K562 (cell line): ENCODE results near the gene GFOD1. TPM values are rescaled to one million over a fixed set of nuclear protein-coding genes. Genes with fewer than 3 reads are reported as not detected.

ENCODE experiments used
- ATAC-seq: fragments of 200-7000 bp; cut with Tn5 transposase; 3 replicates; pipeline ENCODE4 v1.9.1; 2020; ENCODE audit warnings: moderate library complexity
- BruUV-seq: library from RNA; stranded (reverse); fragments of 400-500 nt; replicated peaks from 2 replicates; lab custom pipeline; 2021; lab: Mats Ljungman, UMichigan
- CTCF ChIA-PET: fragments of 300-600 bp; formaldehyde crosslinking; extraction: SDS; loops from one replicate; lab custom pipeline; 2021; ENCODE audit warnings: low intra/inter-chr PET ratio; lab: Yijun Ruan, JAX
- POLR2A ChIA-PET: fragments of 300-600, 350-650 bp; sonication (Branson Sonifier 250); formaldehyde crosslinking; extraction: SDS; loops from one replicate; lab custom pipeline; 2021; ENCODE audit warnings: antibody characterized with exemption, inconsistent platforms; lab: Yijun Ruan, JAX
- DNase-seq, 4 experiments: peaks; one replicate each; pipeline versions ENCODE4 v3.0.0 to v3.0.0-alpha.2; 2011 to 2018; ENCODE audit warnings: low spot score in 3 of 4, mixed read lengths in 3 of 4; ENCODE audit errors: extremely low read depth in 1 of 4
- FAIRE-seq: peaks from 2 replicates; lab custom pipeline; 2011; peaks lifted over from hg19 to GRCh38; lab: Jason Lieb, UNC
- H2AFZ ChIP-seq: 2 replicates; pipeline ENCODE4 v1.6.0; 2011; ENCODE audit warnings: low read depth, low read length, control low read depth, inconsistent platforms
- H3K27ac ChIP-seq: fragments of 200-600 bp; 3 replicates; pipeline ENCODE4 v1.8.0; 2011; ENCODE audit warnings: low read depth, mild to moderate bottlenecking, control low read depth, inconsistent platforms, low read length, moderate library complexity, mixed read lengths; ENCODE audit errors: extremely low read depth
- H3K27me3 ChIP-seq, 2 experiments: fragments of 300-600 bp in 1 of 2; 2 replicates in 1 of 2; 3 replicates in 1 of 2; pipeline versions ENCODE4 v1.6.0 to v1.8.0; 2011; ENCODE audit warnings: inconsistent platforms in 2 of 2, low read length in 2 of 2, mild to moderate bottlenecking in 1 of 2, mixed read lengths in 1 of 2, moderate library complexity in 1 of 2; ENCODE audit not compliant: control insufficient read depth in 2 of 2, insufficient read depth in 2 of 2
- H3K36me3 ChIP-seq: fragments of 300-600 bp; 3 replicates; pipeline ENCODE4 v1.8.0; 2011; ENCODE audit warnings: mild to moderate bottlenecking, low read length, inconsistent platforms; ENCODE audit not compliant: control insufficient read depth, insufficient read depth
- H3K4me1 ChIP-seq, 2 experiments: fragments of 200-600 bp in 1 of 2; replicated peaks in 1 of 2; 2 replicates in 1 of 2; 3 replicates in 1 of 2; pipeline versions ENCODE4 v1.5.1 to v1.8.0; 2011; ENCODE audit warnings: inconsistent platforms in 2 of 2, low read length in 2 of 2, mild to moderate bottlenecking in 1 of 2, mixed read lengths in 1 of 2, moderate library complexity in 1 of 2; ENCODE audit not compliant: control insufficient read depth in 2 of 2, insufficient read depth in 2 of 2
- H3K4me2 ChIP-seq: 2 replicates; pipeline ENCODE4 v1.6.1; 2011; ENCODE audit warnings: low read length, control low read depth, inconsistent platforms, mixed read lengths; ENCODE audit not compliant: insufficient read depth
- H3K4me3 ChIP-seq: fragments of 200-600 bp; sonication (generic), shearing (Covaris generic); 2 replicates; pipeline ENCODE4 v1.5.1; 2016; ENCODE audit warnings: control low read depth, inconsistent platforms
- H3K79me2 ChIP-seq: fragments of 200-600 bp; 3 replicates; pipeline ENCODE4 v1.8.0; 2011; ENCODE audit warnings: low read length, inconsistent platforms; ENCODE audit not compliant: control insufficient read depth, insufficient read depth
- H3K9ac ChIP-seq, 2 experiments: 2 replicates each; pipeline versions ENCODE4 v1.6.0 to v1.6.1; 2011; ENCODE audit warnings: low read depth in 2 of 2, low read length in 2 of 2, control low read depth in 1 of 2, inconsistent platforms in 1 of 2, mild to moderate bottlenecking in 1 of 2, mixed read lengths in 1 of 2; ENCODE audit not compliant: insufficient read depth in 1 of 2
- H3K9me1 ChIP-seq: one replicate; pipeline ENCODE4 v1.6.0; 2011; ENCODE audit warnings: inconsistent platforms, mild to moderate bottlenecking, low read length, moderate library complexity; ENCODE audit not compliant: control insufficient read depth, insufficient read depth
- H3K9me3 ChIP-seq: replicated peaks from 2 replicates; pipeline ENCODE4 v1.5.1; 2011; ENCODE audit warnings: low read depth, low read length, inconsistent platforms; ENCODE audit not compliant: control insufficient read depth, insufficient read depth
- H4K20me1 ChIP-seq: replicated peaks from 2 replicates; pipeline ENCODE4 v1.6.1; 2011; ENCODE audit warnings: low read length, inconsistent platforms, mixed read lengths; ENCODE audit not compliant: control insufficient read depth, insufficient read depth
- BMI1 ChIP-seq: fragments of 150-350 bp; IDR thresholded peaks from 2 replicates; pipeline ENCODE4 v1.6.1; 2014; ENCODE audit warnings: low read length
- BRF2 ChIP-seq: IDR thresholded peaks from 3 replicates; pipeline ENCODE4 v1.6.1; 2011; ENCODE audit warnings: borderline replicate concordance, mild to moderate bottlenecking; ENCODE audit not compliant: insufficient read length, insufficient read depth
- CREM ChIP-seq: IDR thresholded peaks from 2 replicates; pipeline ENCODE4 v1.6.1; 2014; ENCODE audit warnings: antibody characterized with exemption, low read depth
- EP300 ChIP-seq: IDR thresholded peaks from 2 replicates; pipeline ENCODE4 v1.6.1; 2012; ENCODE audit warnings: low read length, improper control_type of control experiment
- HMG20A ChIP-seq: fragments of 450-650 bp; formaldehyde crosslinking; conservative IDR thresholded peaks from 2 replicates; pipeline ENCODE4 v1.4.0; 2020; ENCODE audit warnings: mild to moderate bottlenecking, mixed read lengths
- JUNB ChIP-seq: fragments of 450-650 bp; formaldehyde crosslinking; conservative IDR thresholded peaks from 2 replicates; pipeline ENCODE4 v1.4.0; 2020; ENCODE audit warnings: mild to moderate bottlenecking
- LCOR ChIP-seq: sonication (generic); formaldehyde crosslinking; IDR thresholded peaks from 2 replicates; pipeline ENCODE4 v1.8.0; 2022; ENCODE audit warnings: mild to moderate bottlenecking, missing genetic modification reagents
- PHF8 ChIP-seq: fragments of 200-600 bp; sonication (generic); IDR thresholded peaks from 2 replicates; pipeline ENCODE4 v1.6.1; 2012; ENCODE audit warnings: mixed run types, mild to moderate bottlenecking, inconsistent platforms, low read length, moderate library complexity, borderline replicate concordance
- RREB1 ChIP-seq: fragments of 250-450 bp; sonication (Bioruptor Pico); IDR thresholded peaks from 2 replicates; pipeline ENCODE4 v1.4.0; 2020
- SAP30 ChIP-seq: fragments of 200-600 bp; sonication (generic); IDR thresholded peaks from 2 replicates; pipeline ENCODE4 v1.6.1; 2012; ENCODE audit warnings: borderline replicate concordance, low read depth, mild to moderate bottlenecking, moderate library complexity, low read length, control low read depth, inconsistent platforms; ENCODE audit not compliant: insufficient read depth, poor library complexity, severe bottlenecking
- SMAD4 ChIP-seq: fragments of 250-450 bp; sonication (Bioruptor Pico); conservative IDR thresholded peaks from 2 replicates; pipeline ENCODE4 v1.8.0; 2021; ENCODE audit warnings: inconsistent platforms, mild to moderate bottlenecking, moderate library complexity
- SP2 ChIP-seq: IDR thresholded peaks from 2 replicates; pipeline ENCODE4 v1.6.1; 2011; ENCODE audit warnings: mild to moderate bottlenecking, low read depth, low read length, moderate library complexity; ENCODE audit not compliant: poor library complexity, severe bottlenecking; ENCODE audit errors: extremely low read depth
- THRB ChIP-seq: fragments of 450-650 bp; formaldehyde crosslinking; conservative IDR thresholded peaks from 2 replicates; pipeline ENCODE4 v1.4.0; 2022; ENCODE audit warnings: mild to moderate bottlenecking, missing genetic modification characterization
- ZKSCAN1 ChIP-seq: fragments of 150-350 bp; IDR thresholded peaks from 2 replicates; pipeline ENCODE4 v1.6.1; 2016; ENCODE audit warnings: low read depth, low read length
- ZNF444 ChIP-seq: fragments of 250-450 bp; sonication (Bioruptor Pico); IDR thresholded peaks from 2 replicates; pipeline ENCODE4 v1.4.0; 2020; ENCODE audit warnings: mild to moderate bottlenecking, moderate library complexity
- WGBS: fragments of 100-300 bp; shearing (Covaris generic); methylation state at CpG from one replicate; pipeline ENCODE4 v1.1.6; 2016; ENCODE audit warnings: low coverage, mixed read lengths; ENCODE audit not compliant: insufficient coverage; ENCODE audit errors: missing lambda C conversion rate; 5-methylcytosine and 5-hydroxymethylcytosine counted together
- in situ Hi-C: fragments of 300-500 bp; cut with MboI; formaldehyde crosslinking; loops from 4 replicates; pipeline ENCODE4 v1.15.0; 2018; ENCODE audit warnings: inconsistent platforms, mixed read lengths
- intact Hi-C: fragments of 100-400 bp; cut with micrococcal nuclease; formaldehyde crosslinking; loops from 2 replicates; pipeline ENCODE4 v1.14.2; 2022
- polyA plus RNA-seq, 8 experiments: library from polyadenylated mRNA; depleted of rRNA in 4 of 8; stranded (reverse) in 5 of 8; unstranded in 3 of 8; fragments of >200 nt; fragmentation: Nextera tagmentation in 2 of 8; fragmentation: Illumina TruSeq in 1 of 8; extraction: Ambion mirVana in 2 of 8; extraction: Trizol in 1 of 8; gene quantifications; 2 replicates each; pipeline versions ENCODE4 v1.2.1 to v1.2.3, GENCODE V29; 2011 to 2014; ENCODE audit warnings: inconsistent platforms in 1 of 8, missing spikeins in 1 of 8
- total RNA-seq, 7 experiments: library from RNA; depleted of rRNA in 6 of 7; stranded (reverse); fragments of >200 nt in 6 of 7; fragmentation: Illumina TruSeq in 2 of 7; extraction: Trizol in 2 of 7; gene quantifications; 2 replicates each; pipeline versions ENCODE4 v1.2.1 to v1.2.3, GENCODE V29; 2011 to 2021; ENCODE audit warnings: low replicate concordance in 1 of 7

Gene GFOD1
- total and polyA plus RNA-seq, 9 of the 15 experiments (the other 6 are each of a cell fraction or from before 2014, with no cell fraction given) = 3.8 to 12.0 (median 8.2) TPM

- ChIA-PET POLR2A (no interaction called here), CTCF (no interaction called here)
- H3K4me1 ChIP-seq = peaks cover 3 to 13% of the 10 kb centered on the region in 2 experiments; a peak in 4 of 5 replicates
- H3K36me3 ChIP-seq = no peaks in the 10 kb centered on the region
- H3K9me1 ChIP-seq = no peaks in the 10 kb centered on the region
- H3K79me2 ChIP-seq = 0 out of 3 replicates have a peak, but pooled peaks cover 2% of the 10 kb centered on the region
- 0 out of 2 replicates have a peak, but pooled peaks cover 3% of the 10 kb centered on the region for H4K20me1 ChIP-seq
- in situ Hi-C loops = no loop called here
- H2AFZ ChIP-seq = no peak overlapping the region
- intact Hi-C loops = no loop called here
- no peak overlapping the region for H3K4me3 ChIP-seq
- no peak for DNase-seq
- H3K9me3 ChIP-seq = no peaks in the 10 kb centered on the region
- ATAC-seq = no peak
- no peak overlapping the region for H3K9ac ChIP-seq
- no peak overlapping the region for H3K4me2 ChIP-seq
- 24% methylated on average over 4 of the region's 4 CpGs for WGBS
- BruUV-seq = no TSS peak
- no peak overlapping the region for H3K27ac ChIP-seq
- H3K27me3 ChIP-seq = no peaks in the 10 kb centered on the region
- no peak for FAIRE-seq
- TF ChIP-seq SP2 (no peak), SAP30 (no peak), JUNB (no peak), BMI1 (no peak), CREM (no peak), SMAD4 (CRISPR knock-in tag) (no peak), PHF8 (no peak), BRF2 (no peak), ZKSCAN1 (no peak), RREB1 (no peak), ZNF444 (CRISPR knock-in tag) (no peak), THRB (no peak), HMG20A (CRISPR knock-in tag) (no peak), LCOR (CRISPR knock-in tag) (no peak), EP300 (no peak)
Measured at GRCh38 chr6:13472099-13472498, 15.3 kb downstream of the GFOD1 start.
